ENCODE data around the gene RFX4. TPM values are rescaled to one million over a fixed set of nuclear protein-coding genes. Genes with fewer than 3 reads are reported as not detected.

Gene RFX4
- total and polyA plus RNA-seq, 2 of the 8 experiments (the other 6 are each of a cell fraction or from before 2014, with no cell fraction given), result 0.06 TPM; not detected in 1

DNA sequence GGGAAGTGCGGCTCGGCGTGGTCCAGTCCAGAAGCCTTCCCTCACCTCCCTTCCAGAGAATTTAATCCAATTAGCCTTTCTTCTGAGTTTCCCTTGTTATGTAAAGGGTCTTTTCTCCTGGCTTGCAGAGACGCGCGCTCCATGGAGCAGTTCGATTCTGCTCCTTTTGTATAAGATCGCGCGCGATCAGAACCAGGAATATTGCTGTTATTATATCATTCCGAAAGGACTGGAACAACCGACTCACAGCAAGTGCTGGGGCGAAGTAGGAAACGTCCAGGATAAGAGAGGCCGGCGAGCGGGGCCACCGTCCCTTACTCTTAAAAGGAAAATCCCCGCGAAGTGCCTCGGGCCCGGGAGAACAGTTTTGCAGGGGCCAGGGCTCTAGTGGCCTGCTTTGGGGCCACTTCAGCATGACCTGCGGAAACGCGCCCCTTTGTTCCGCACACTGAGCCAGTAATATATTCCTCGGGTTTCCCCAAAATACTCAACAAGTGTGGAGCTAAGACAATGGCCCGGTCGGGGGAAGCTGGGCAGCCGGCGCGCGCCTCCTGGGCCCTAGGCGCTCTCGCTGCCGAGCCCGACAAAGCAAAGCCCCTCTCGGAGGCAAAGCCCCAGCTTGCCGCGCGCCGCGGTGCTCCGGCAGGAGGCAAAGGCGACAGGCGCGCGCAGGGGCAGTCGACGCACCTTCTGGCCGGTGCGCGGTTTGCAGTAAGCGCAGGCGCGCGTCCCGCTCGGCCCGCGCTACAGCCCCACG lies 2.9 kb downstream of the RFX4 start:
- Histone ChIP-seq H2BK20ac (ENCODE audit: low read length) (peak overlapping the region; percentile 32; the same call in 1 of the 2 replicates), H3K9ac (replicated peaks in 1 of 4; ENCODE audit: extremely low read depth in 1 of 4, low read depth in 3 of 4, low read length in 3 of 4) (no peak overlapping the region), H4K91ac (replicated peaks; ENCODE audit: insufficient read length, low read length) (no peak overlapping the region), H2BK5ac (ENCODE audit: low read depth, low read length) (no peak overlapping the region; the same call in 1 of the 2 replicates), H3K79me1 (ENCODE audit: low read depth, low read length) (no peaks in the 10 kb centered on the region), H3K4me3 (ENCODE audit: extremely low read depth in 1 of 4, insufficient read depth in 2 of 4, low read depth in 3 of 4, low read length in 4 of 4) (peak overlapping the region; percentile 13 to 72 (median 46)), H3K56ac (replicated peaks; ENCODE audit: insufficient read length, low read depth, low read length) (no peak overlapping the region), H3K23ac (ENCODE audit: insufficient read length) (no peak overlapping the region), H3K4me1 (replicated peaks in 1 of 4; ENCODE audit: control insufficient read depth in 3 of 4, insufficient read depth in 4 of 4, low read length in 3 of 4) (peaks cover 7 to 32% (median 18%) of the 10 kb centered on the region in 4 experiments), H3K4ac (replicated peaks; ENCODE audit: insufficient read length, low read depth, low read length) (no peak overlapping the region), H3K36me3 (ENCODE audit: control insufficient read depth in 2 of 4, insufficient read depth in 4 of 4, low read length in 3 of 4) (no peaks in the 10 kb centered on the region; a peak in 1 of 8 replicates), H2AK5ac (ENCODE audit: low read depth, low read length) (no peak overlapping the region), H3K4me2 (ENCODE audit: insufficient read depth in 1 of 2, low read depth in 2 of 2, low read length in 2 of 2) (peak overlapping the region; percentile 88 to 90), H3K23me2 (ENCODE audit: low read depth, low read length) (peaks cover 28% of the 10 kb centered on the region; the same call in 1 of the 2 replicates), H4K5ac (ENCODE audit: insufficient read length, low read depth, low read length) (no peak overlapping the region), H2BK12ac (ENCODE audit: low read depth, low read length) (0 out of 2 replicates have a peak overlapping the region, but pooled peaks have one; percentile 17), H4K8ac (ENCODE audit: extremely low read depth, insufficient read depth, low read length) (peak overlapping the region; percentile 7; the same call in 1 of the 2 replicates), H4K20me1 (replicated peaks in 1 of 2; ENCODE audit: control insufficient read depth in 1 of 2, insufficient read depth in 2 of 2, low read length in 2 of 2) (peaks cover 8 to 26% of the 10 kb centered on the region in 2 experiments), H3K27ac (ENCODE audit: low read depth, low read length) (no peak overlapping the region), H3K27me3 (replicated peaks in 1 of 4; ENCODE audit: control insufficient read depth in 3 of 4, extremely low read depth in 1 of 4, insufficient read depth in 3 of 4, low read length in 3 of 4) (peaks cover 70 to 83% (median 80%) of the 10 kb centered on the region in 4 experiments), H3K14ac (ENCODE audit: insufficient read length) (no peak overlapping the region), H2BK120ac (replicated peaks; ENCODE audit: low read depth, low read length) (no peak overlapping the region), H2BK15ac (ENCODE audit: low read length) (no peak overlapping the region), H2AFZ (ENCODE audit: low read length) (no peak overlapping the region), H3K18ac (ENCODE audit: extremely low read depth, low read length) (0 out of 2 replicates have a peak overlapping the region, but pooled peaks have one; percentile 28), H3K79me2 (ENCODE audit: control insufficient read depth in 1 of 2, insufficient read depth in 2 of 2, low read length in 2 of 2) (no peaks in the 10 kb centered on the region), H3K9me3 (ENCODE audit: insufficient read depth in 2 of 2, low read depth in 1 of 2, low read length in 1 of 2) (no peaks in the 10 kb centered on the region)
- FAIRE-seq (no peak), DNase-seq (ENCODE audit: low read depth in 1 of 2, low spot score in 2 of 2) (peak in 1 of 2 experiments; percentile 76)
- ChIA-PET CTCF (ENCODE audit: partially characterized antibody) (interaction anchor here (1.1 kb wide), 1 partner anchor 33 kb away, joined by 3 read pairs; no protein-coding TSS in a partner anchor), POLR2A (ENCODE audit: partially characterized antibody) (interaction anchor here (0.7 to 1.0 kb wide), 2 partner anchors 15 to 222 kb away, joined by 3 read pairs; no protein-coding TSS in a partner anchor)
- 1% methylated on average over 63 of the region's 63 CpGs; no CpG with 5 or more reads in 1 of the 2 experiments for WGBS, 2 experiments (ENCODE audit: extremely low coverage in 1 of 2, insufficient coverage in 1 of 2, insufficient read length in 1 of 2, insufficient replicate concordance in 2 of 2, low coverage in 1 of 2, low lambda C conversion rate in 2 of 2, missing lambda C conversion rate in 1 of 2)
- no peak for TF ChIP-seq BRCA1 (IDR thresholded peaks at IDR 0.05; ENCODE audit: low read depth, low read length)
- peak; percentile 3 to 14; a peak in 2 of 4 replicates for TF ChIP-seq RAD21 (IDR thresholded peaks at IDR 0.05 in 1 of 2, conservative IDR thresholded peaks at IDR 0.05 in 1 of 2; ENCODE audit: low read depth in 2 of 2, low read length in 2 of 2)
- no peak for TF ChIP-seq FOSL1 (IDR thresholded peaks at IDR 0.05; ENCODE audit: insufficient read depth, low read depth, low read length)
- peak; percentile 32; the same call in 1 of the 2 replicates for TF ChIP-seq TBP (IDR thresholded peaks at IDR 0.05; ENCODE audit: low read depth, low read length)
- TF ChIP-seq SIN3A (conservative IDR thresholded peaks at IDR 0.05 in 1 of 2, IDR thresholded peaks at IDR 0.05 in 1 of 2; ENCODE audit: low read depth in 1 of 2, low read length in 2 of 2), result 0 out of 4 replicates have a peak, but pooled peaks of 1 of the 2 experiments have one; percentile 39
- no peak for TF ChIP-seq SP4 (IDR thresholded peaks at IDR 0.05; ENCODE audit: low read length)
- TF ChIP-seq SUZ12 (IDR thresholded peaks at IDR 0.05; ENCODE audit: low read length), result peak; percentile 82
- TF ChIP-seq, protein P1, sequence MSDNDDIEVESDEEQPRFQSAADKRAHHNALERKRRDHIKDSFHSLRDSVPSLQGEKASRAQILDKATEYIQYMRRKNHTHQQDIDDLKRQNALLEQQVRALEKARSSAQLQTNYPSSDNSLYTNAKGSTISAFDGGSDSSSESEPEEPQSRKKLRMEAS (IDR thresholded peaks at IDR 0.05), result peak; percentile 87
- TF ChIP-seq RNF2 (IDR thresholded peaks at IDR 0.05; ENCODE audit: borderline replicate concordance, low read depth, low read length, missing control alignments, poor library complexity, severe bottlenecking), result peak; percentile 40
